BLaER1 treated with 17β-estradiol and CSF1 and Interleukin-3, amounts not matched to agents 10 nM and 100 nM (cell line): ENCODE data around the gene STIMATE.

ENCODE experiments used
- H3K27ac ChIP-seq, 11 experiments: shearing (Covaris generic); formaldehyde crosslinking; 2 replicates each; pipeline ENCODE4 v1.8.1; 2022
- H3K27me3 ChIP-seq, 11 experiments: shearing (Covaris generic); formaldehyde crosslinking; 2 replicates each; pipeline ENCODE4 v1.8.1; 2022
- H3K36me3 ChIP-seq, 11 experiments: shearing (Covaris generic); formaldehyde crosslinking; 2 replicates each; pipeline ENCODE4 v1.8.1; 2022
- H3K4me1 ChIP-seq, 10 experiments: shearing (Covaris generic); formaldehyde crosslinking; 2 replicates each; pipeline ENCODE4 v1.8.1; 2022
- H3K4me2 ChIP-seq, 11 experiments: shearing (Covaris generic); formaldehyde crosslinking; 2 replicates each; pipeline ENCODE4 v1.8.1; 2022
- H3K4me3 ChIP-seq, 10 experiments: shearing (Covaris generic); formaldehyde crosslinking; 2 replicates each; pipeline ENCODE4 v1.8.1; 2022
- H3K9ac ChIP-seq, 11 experiments: shearing (Covaris generic); formaldehyde crosslinking; 2 replicates each; pipeline ENCODE4 v1.8.1; 2022
- H3K9me3 ChIP-seq, 11 experiments: shearing (Covaris generic); formaldehyde crosslinking; replicated peaks in 1 of 11; 2 replicates each; pipeline ENCODE4 v1.8.1; 2022
- H4K20me1 ChIP-seq, 11 experiments: shearing (Covaris generic); formaldehyde crosslinking; 2 replicates each; pipeline ENCODE4 v1.8.1; 2022
- Cebpa-rat ChIP-seq, 11 experiments: shearing (Covaris generic); IDR thresholded peaks; 2 replicates each; pipeline ENCODE4 v1.8.1; 2022

The STIMATE gene

DNA sequence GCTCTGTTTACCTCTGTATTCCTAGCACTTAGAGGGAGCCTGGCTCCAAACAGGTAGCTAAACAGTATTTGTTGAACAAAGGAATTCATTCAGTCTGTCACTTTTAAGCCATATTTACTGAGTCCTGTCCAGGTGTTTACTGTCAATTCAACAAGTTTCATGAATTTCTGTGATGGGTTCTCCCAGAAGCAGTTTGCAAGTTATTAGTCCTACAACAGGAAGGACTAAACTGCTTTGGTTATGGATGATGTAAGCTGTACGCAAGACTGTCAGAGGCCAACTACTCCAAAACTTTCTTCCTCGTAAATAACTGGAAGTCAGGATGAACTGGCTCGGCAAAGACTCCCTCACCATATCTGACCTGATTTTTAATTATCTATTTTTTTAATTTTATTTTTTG is 25.1 kb downstream of the STIMATE start:
- Histone ChIP-seq H3K27ac (peak overlapping the region in 3 of 11 experiments; percentile 6 to 36 (median 33); a peak in 3 of 22 replicates), H3K27me3 (no peaks in the 10 kb centered on the region), H3K4me2 (peak overlapping the region; percentile 31 to 69 (median 51); a peak in 21 of 22 replicates), H4K20me1 (peaks cover 16 to 85% (median 50%) of the 10 kb centered on the region in 11 experiments; a peak in 18 of 22 replicates), H3K9me3 (peaks cover 0 to 10% (median 0%) of the 10 kb centered on the region in 11 experiments; a peak in 7 of 22 replicates), H3K4me1 (peaks cover 27 to 50% (median 42%) of the 10 kb centered on the region in 10 experiments), H3K36me3 (peaks cover 0 to 26% (median 12%) of the 10 kb centered on the region in 11 experiments; a peak in 13 of 22 replicates), H3K9ac (peak overlapping the region in 1 of 11 experiments; percentile 19; a peak in 1 of 22 replicates), H3K4me3 (no peak overlapping the region)
- no peak for TF ChIP-seq Cebpa-rat (IDR thresholded peaks at IDR 0.05)

DNA sequence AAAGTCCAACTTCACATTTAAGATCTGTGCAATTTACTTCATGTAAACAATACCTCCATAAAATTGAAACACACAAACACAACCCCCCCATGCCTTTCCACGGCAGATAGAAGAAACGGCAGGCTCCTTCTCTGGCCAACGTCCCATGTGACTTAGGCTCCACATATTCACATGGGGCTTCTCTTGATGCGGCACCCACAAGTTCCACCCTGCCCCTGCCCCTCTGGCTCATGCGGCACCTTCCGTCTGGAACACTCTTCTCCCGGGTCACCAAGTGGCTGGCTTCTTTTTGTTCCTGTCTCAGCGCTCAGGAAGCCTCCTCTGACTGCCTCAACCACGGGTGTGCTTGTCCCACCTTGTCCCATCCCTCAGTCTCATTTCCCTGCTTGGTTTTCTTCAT is 25.6 kb downstream of the STIMATE start:
- peaks cover 3 to 26% (median 16%) of the 10 kb centered on the region in 11 experiments; a peak in 16 of 22 replicates for H3K36me3 ChIP-seq
- H3K4me1 ChIP-seq, result peaks cover 27 to 50% (median 42%) of the 10 kb centered on the region in 10 experiments

DNA sequence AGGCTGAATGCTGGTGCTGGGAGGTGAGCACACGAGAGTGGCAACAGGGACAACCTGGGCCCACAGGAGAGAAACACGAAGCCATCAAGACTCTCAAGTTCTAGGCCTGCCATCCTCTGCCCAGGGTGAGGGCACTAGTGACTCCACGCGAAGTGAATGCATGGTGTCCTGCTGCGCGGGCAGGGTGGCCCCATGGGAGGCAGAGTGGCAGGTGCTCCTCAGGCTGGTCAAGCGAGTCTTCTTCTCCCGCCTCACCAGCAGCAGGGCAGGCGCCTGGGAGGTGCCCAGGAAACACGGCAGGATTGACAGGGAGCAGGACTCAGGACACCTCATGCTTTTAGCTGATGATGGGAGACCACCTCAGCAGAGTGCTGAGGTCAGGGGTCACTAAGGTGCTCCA is 26.9 kb downstream of the STIMATE start:
- H3K27ac ChIP-seq, result 0 out of 22 replicates have a peak overlapping the region, but pooled peaks of 2 of the 11 experiments have one; percentile 9 to 27
- no peak for TF ChIP-seq Cebpa-rat (IDR thresholded peaks at IDR 0.05)
- peaks cover 11 to 39% (median 29%) of the 10 kb centered on the region in 11 experiments; a peak in 20 of 22 replicates for H3K36me3 ChIP-seq
- H3K4me3 ChIP-seq, result no peak overlapping the region
- H3K9ac ChIP-seq, result no peak overlapping the region
- H3K4me2 ChIP-seq, result peak overlapping the region in 8 of 11 experiments; percentile 3 to 54 (median 28); a peak in 13 of 22 replicates
- no peaks in the 10 kb centered on the region for H3K27me3 ChIP-seq
- peaks cover 9 to 68% (median 37%) of the 10 kb centered on the region in 11 experiments; a peak in 15 of 22 replicates for H4K20me1 ChIP-seq
- H3K9me3 ChIP-seq, result peaks cover 12 to 28% (median 16%) of the 10 kb centered on the region in 11 experiments
- peaks cover 25 to 48% (median 41%) of the 10 kb centered on the region in 10 experiments for H3K4me1 ChIP-seq

More for the DNA sequence above, 25.6 kb downstream of the STIMATE start:
- Histone ChIP-seq H4K20me1 (peaks cover 16 to 80% (median 45%) of the 10 kb centered on the region in 11 experiments; a peak in 17 of 22 replicates), H3K27ac (peak overlapping the region in 3 of 11 experiments; percentile 6 to 36 (median 33); a peak in 3 of 22 replicates), H3K4me3 (no peak overlapping the region), H3K27me3 (no peaks in the 10 kb centered on the region), H3K4me2 (peak overlapping the region; percentile 31 to 69 (median 51); a peak in 21 of 22 replicates), H3K9ac (peak overlapping the region in 1 of 11 experiments; percentile 19; a peak in 1 of 22 replicates), H3K9me3 (peaks cover 0 to 15% (median 3%) of the 10 kb centered on the region in 11 experiments; a peak in 17 of 22 replicates)
- no peak for TF ChIP-seq Cebpa-rat (IDR thresholded peaks at IDR 0.05)

DNA sequence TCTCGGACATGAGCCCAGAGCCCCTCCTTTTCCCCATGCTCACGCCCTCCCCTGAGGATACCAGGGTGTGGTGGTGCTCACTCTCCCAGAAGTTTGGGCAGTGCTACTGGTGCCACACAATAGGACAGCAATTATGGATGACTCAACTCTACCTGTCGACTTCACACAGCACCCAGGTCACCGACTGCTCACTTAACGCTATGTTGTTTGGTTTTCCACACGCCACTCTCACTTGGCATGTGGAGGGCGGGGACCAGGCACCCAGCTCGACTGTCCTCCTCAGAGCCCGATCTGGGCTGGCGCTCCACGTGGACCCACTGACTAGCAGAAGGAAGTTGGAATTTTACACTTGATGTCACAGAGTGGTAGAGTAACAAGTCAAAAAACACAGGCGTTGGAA is 30.9 kb downstream of the STIMATE start:
- peaks cover 0 to 22% (median 17%) of the 10 kb centered on the region in 10 experiments; a peak in 14 of 20 replicates for H3K4me1 ChIP-seq
- no peak overlapping the region for H3K27ac ChIP-seq
- no peak overlapping the region for H3K4me3 ChIP-seq
- no peak overlapping the region for H3K9ac ChIP-seq
- H3K36me3 ChIP-seq, result peaks cover 24 to 66% (median 44%) of the 10 kb centered on the region in 11 experiments; a peak in 21 of 22 replicates
- H3K4me2 ChIP-seq, result no peak overlapping the region
- H3K27me3 ChIP-seq, result no peaks in the 10 kb centered on the region
- no peak for TF ChIP-seq Cebpa-rat (IDR thresholded peaks at IDR 0.05)
- H3K9me3 ChIP-seq, result peaks cover 38 to 57% (median 45%) of the 10 kb centered on the region in 11 experiments
- peaks cover 0 to 39% (median 19%) of the 10 kb centered on the region in 11 experiments; a peak in 12 of 22 replicates for H4K20me1 ChIP-seq

DNA sequence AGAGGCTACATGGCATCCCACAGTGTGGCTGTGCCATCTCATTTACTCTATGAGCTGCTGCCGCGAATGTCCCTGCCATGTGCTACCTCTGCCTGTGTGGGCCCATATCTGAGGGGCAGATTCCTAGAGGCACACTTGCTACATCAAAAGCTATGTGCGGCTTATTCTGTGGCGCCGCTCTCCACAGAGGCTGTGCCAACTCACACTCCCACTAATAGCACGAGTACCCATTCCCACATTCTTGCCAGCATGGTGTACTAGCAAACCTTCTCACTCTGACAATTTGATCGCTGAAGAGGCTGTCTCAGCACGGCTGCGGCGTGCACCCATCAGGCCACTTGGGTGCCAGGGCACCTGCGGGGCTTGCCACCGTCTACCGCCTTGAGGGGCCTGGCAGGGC is 31.4 kb downstream of the STIMATE start:
- H3K4me3 ChIP-seq, result no peak overlapping the region
- H3K36me3 ChIP-seq, result peaks cover 24 to 69% (median 47%) of the 10 kb centered on the region in 11 experiments; a peak in 21 of 22 replicates
- no peak overlapping the region for H3K27ac ChIP-seq
- H3K27me3 ChIP-seq, result no peaks in the 10 kb centered on the region
- H3K4me1 ChIP-seq, result peaks cover 0 to 18% (median 13%) of the 10 kb centered on the region in 10 experiments; a peak in 14 of 20 replicates
- H3K4me2 ChIP-seq, result no peak overlapping the region
- H3K9me3 ChIP-seq, result peaks cover 38 to 57% (median 45%) of the 10 kb centered on the region in 11 experiments
- H4K20me1 ChIP-seq, result peaks cover 0 to 39% (median 20%) of the 10 kb centered on the region in 11 experiments; a peak in 13 of 22 replicates
- no peak overlapping the region for H3K9ac ChIP-seq
- TF ChIP-seq Cebpa-rat (IDR thresholded peaks at IDR 0.05), result no peak

DNA sequence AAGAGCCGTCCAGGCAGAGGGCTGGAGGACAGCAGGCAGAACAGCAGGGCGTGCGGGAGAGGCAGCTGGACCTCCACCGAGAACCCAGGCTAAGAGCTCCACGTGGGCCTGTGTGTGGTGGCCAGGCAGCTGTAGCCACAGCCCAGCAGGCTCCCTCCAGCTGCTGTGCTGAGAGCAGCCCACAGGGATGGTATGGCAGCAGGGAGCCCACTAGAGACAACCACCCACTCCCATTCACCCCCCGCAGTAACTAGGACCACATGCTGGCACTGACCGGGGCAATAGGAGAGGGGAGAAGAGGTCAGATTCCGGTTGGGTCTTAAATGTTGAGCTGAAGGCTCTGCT is 37.0 kb downstream of the STIMATE start:
- H3K4me3 ChIP-seq, result no peak overlapping the region
- no peak for TF ChIP-seq Cebpa-rat (IDR thresholded peaks at IDR 0.05)
- H4K20me1 ChIP-seq, result peaks cover 0 to 49% (median 25%) of the 10 kb centered on the region in 11 experiments; a peak in 11 of 22 replicates
- H3K9me3 ChIP-seq, result peaks cover 22 to 29% (median 28%) of the 10 kb centered on the region in 11 experiments
- no peak overlapping the region for H3K4me2 ChIP-seq
- H3K27ac ChIP-seq, result no peak overlapping the region
- H3K27me3 ChIP-seq, result no peaks in the 10 kb centered on the region
- H3K4me1 ChIP-seq, result no peaks in the 10 kb centered on the region
- peaks cover 9 to 47% (median 29%) of the 10 kb centered on the region in 11 experiments; a peak in 16 of 22 replicates for H3K36me3 ChIP-seq
- no peak overlapping the region for H3K9ac ChIP-seq

DNA sequence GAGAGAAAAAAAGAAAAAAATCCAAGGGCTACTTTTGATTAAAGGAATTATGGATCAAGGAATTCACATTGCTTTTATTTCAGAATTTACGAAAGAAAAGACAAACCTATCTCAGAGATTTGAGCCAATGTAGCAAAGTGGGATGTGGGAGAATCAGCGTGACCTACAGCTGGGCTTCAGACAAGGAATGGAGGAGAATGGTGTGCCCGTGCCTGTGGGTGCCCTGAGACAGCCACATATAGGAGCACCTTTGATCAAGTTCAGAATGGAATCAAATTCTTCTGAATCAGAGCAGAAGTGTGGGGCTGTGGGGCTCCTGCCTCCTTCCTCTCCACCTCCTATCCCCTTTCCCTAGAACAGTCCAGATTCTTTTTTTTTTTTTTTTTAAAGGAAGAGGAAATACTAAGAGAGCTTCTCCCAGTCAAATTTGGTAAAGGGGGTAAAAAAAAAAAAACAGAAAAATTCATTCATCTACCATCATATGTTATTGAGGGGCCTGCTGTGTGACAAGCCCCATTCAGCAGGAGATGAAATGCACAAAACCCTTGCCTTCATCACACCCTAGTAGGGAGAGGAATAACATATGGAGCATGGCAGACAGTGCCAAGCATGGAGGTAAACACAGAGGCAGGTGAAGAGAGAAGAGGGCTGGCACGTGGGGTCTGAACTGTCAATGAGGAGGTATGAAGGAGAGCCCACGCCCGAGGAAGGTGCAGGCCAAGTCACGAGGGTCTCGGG is 37.5 kb downstream of the STIMATE start:
- no peak overlapping the region for H3K27ac ChIP-seq
- H3K4me2 ChIP-seq, result no peak overlapping the region
- no peak overlapping the region for H3K9ac ChIP-seq
- no peak overlapping the region for H3K4me3 ChIP-seq
- no peaks in the 10 kb centered on the region for H3K27me3 ChIP-seq
- peaks cover 0 to 50% (median 25%) of the 10 kb centered on the region in 11 experiments; a peak in 11 of 22 replicates for H4K20me1 ChIP-seq
- no peaks in the 10 kb centered on the region for H3K4me1 ChIP-seq
- no peak for TF ChIP-seq Cebpa-rat (IDR thresholded peaks at IDR 0.05)
- peaks cover 17 to 23% (median 23%) of the 10 kb centered on the region in 11 experiments for H3K9me3 ChIP-seq
- H3K36me3 ChIP-seq, result peaks cover 10 to 44% (median 30%) of the 10 kb centered on the region in 11 experiments; a peak in 16 of 22 replicates

DNA sequence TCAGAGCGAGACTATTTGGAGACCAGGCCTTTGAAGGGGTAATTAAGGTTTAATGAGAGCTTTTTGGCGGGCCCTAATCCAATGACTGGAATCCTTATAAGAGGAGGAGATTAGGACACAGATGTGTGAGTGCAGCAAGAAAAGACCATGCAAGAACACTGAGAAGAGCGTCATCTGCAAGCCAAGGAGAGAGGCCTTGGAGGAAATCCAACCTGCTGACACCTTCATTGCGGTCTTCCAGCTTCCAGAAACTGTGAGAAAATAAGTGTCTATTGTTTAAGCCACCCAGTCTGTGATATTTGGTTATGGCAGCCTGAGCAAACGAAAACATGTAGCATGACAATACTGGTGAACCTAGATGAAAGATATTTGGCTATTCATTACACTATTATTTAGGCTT is 39.5 kb downstream of the STIMATE start:
- H3K9ac ChIP-seq, result no peak overlapping the region
- H3K36me3 ChIP-seq, result peaks cover 3 to 44% (median 27%) of the 10 kb centered on the region in 11 experiments; a peak in 17 of 22 replicates
- TF ChIP-seq Cebpa-rat (IDR thresholded peaks at IDR 0.05), result no peak
- no peak overlapping the region for H3K4me3 ChIP-seq
- peaks cover 0 to 4% (median 3%) of the 10 kb centered on the region in 11 experiments; a peak in 11 of 22 replicates for H3K9me3 ChIP-seq
- H4K20me1 ChIP-seq, result peaks cover 0 to 53% (median 29%) of the 10 kb centered on the region in 11 experiments; a peak in 11 of 22 replicates
- no peaks in the 10 kb centered on the region for H3K4me1 ChIP-seq
- no peak overlapping the region for H3K4me2 ChIP-seq
- H3K27me3 ChIP-seq, result no peaks in the 10 kb centered on the region
- no peak overlapping the region for H3K27ac ChIP-seq

DNA sequence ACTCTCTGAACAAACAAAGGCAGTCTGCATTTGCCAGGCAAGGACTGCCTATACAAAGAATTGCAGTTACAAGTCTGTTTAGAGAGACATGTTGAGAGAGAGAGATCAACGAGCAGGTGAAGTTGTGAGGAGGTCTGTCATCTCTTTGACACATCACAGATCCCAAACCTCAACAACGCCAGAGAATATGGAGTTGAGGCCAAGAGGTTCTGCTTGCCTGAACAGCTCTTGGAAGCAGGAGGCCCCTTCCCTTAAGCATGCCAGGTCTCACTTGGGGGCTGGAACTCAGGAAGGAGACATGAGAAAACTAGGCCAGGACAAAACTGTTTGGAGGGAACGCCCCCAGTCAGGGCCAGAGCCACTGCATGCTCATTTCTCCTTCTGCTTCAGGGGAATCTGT is 40.2 kb downstream of the STIMATE start:
- Histone ChIP-seq H3K9ac (no peak overlapping the region), H3K4me2 (no peak overlapping the region), H3K36me3 (peaks cover 4 to 50% (median 27%) of the 10 kb centered on the region in 11 experiments), H3K27ac (no peak overlapping the region), H4K20me1 (peaks cover 0 to 47% (median 29%) of the 10 kb centered on the region in 11 experiments; a peak in 11 of 22 replicates), H3K4me3 (no peak overlapping the region), H3K9me3 (no peaks in the 10 kb centered on the region), H3K27me3 (no peaks in the 10 kb centered on the region), H3K4me1 (no peaks in the 10 kb centered on the region)
- no peak for TF ChIP-seq Cebpa-rat (IDR thresholded peaks at IDR 0.05)
